Measurements from ENCODE around the gene SASH1.

The SASH1 gene

DNA sequence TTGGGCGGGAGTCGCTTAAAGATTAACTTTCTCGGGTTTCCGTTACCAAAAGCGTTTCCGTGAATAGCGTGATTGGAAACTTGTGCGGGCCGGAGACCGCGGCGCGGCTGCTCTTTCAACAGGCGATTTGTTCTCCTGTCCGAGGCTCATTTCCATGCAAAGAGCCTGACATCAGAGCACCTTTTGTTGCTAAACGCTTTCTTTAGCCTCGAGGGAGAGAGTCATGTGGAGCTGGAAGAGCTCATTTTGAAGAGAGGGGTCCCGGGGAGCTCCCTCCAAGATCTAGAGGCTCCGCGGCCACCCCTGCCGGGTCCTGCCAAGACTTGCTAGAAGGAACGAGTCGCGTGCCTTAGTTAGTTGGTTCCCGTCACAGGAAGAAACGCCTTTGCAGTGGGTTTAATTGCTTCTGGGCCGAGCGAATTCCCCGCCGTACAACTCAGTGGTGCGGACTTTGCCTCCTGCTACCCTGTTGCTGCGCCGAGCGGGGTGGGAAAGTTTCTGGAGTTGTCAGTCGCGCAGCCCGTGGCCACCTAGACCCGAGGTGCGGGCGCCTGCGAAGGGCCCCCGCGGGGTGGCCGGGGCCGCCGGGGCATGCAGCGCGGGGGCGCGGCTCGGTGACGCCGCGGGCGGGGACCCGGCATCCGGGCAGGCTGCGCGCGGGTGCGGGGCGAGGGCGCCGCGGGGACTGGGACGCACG lies at the start of gene SASH1:
Gene SASH1, plus strand, starts transcription at position 489 of the 697 bp plus-strand sequence. CDS start 230 bp downstream, outside the sequence.
- in situ Hi-C loops (cut with MboI; ENCODE audit: low sequenced_read_pairs): no loop called here

GRCh38 chr6:148293181-148293995 lies 49.2 kb upstream of the SASH1 start:
- in situ Hi-C loops (cut with MboI; ENCODE audit: low sequenced_read_pairs): no loop called here

GRCh38 chr6:148294059-148294458 lies 48.6 kb upstream of the SASH1 start:
- in situ Hi-C loops (cut with MboI; ENCODE audit: low sequenced_read_pairs): no loop called here

GRCh38 chr6:148295261-148295887 lies 47.3 kb upstream of the SASH1 start:
- in situ Hi-C loops (cut with MboI; ENCODE audit: low sequenced_read_pairs): no loop called here

DNA sequence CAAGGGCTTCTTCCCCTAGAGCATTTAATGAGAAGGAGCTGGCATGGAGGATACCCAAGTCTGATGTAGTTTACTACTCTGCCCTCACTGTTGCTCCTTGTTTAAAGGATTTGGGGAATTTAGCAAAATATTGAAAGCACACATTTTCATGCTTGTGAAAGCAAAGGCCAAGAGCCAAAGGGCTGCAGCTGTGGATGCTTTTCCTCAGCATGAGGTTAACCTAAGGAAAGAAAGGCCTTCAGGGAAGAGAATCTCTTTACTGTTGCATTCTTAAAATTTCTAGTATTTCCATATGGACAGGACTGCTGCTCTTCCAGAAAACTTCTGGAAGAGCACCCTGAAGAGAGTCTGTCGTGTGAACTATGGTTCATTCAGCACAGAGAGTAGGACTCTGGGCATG lies 45.9 kb upstream of the SASH1 start:
- in situ Hi-C loops (cut with MboI; ENCODE audit: low sequenced_read_pairs): no loop called here

- in situ Hi-C loops (cut with MboI; ENCODE audit: low sequenced_read_pairs): no loop called here
Observed at GRCh38 chr6:148298683-148299082, 44.0 kb upstream of the SASH1 start.

DNA sequence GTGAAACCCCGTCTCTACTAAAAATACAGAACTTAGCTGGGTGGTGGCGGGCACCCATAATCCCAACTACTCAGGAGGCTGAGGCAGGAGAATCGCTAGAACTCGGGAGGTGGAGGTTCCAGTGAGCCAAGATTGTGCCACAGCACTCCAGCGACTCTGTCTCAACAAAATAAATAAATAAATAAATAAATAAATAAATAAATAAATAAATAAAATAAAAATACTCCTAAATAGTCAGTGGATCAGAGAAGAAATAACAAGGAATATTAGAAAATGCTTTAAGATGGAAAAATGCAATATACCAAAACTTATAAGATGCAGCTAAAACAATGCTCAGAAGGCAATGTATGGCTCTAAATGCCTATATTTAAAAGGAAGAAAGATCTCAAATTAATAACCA lies 39.0 kb upstream of the SASH1 start:
- in situ Hi-C loops (cut with MboI; ENCODE audit: low sequenced_read_pairs): no loop called here

GRCh38 chr6:148304976-148305375 lies 37.7 kb upstream of the SASH1 start:
- in situ Hi-C loops (cut with MboI; ENCODE audit: low sequenced_read_pairs): no loop called here

DNA sequence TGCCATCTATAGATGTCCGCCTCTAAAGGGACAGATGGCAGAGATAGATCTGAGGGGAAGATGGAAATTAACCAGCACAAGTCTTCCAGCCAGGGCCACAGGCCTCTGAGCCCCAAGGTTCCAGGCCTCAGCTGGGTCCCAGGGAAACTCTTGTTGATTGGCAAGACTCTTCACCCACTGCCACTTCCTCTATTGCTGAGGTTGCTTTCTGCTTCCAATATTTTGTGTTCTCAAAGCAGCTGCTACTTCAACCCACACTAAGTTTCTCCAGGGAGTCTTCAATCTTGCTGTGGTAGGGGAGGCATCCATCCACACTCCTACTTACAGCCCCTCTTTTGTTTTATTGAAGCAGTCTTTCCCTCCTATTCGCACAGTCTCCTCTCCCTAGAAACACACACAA lies 36.4 kb upstream of the SASH1 start:
- in situ Hi-C loops (cut with MboI; ENCODE audit: low sequenced_read_pairs): no loop called here

- in situ Hi-C loops (cut with MboI; ENCODE audit: low sequenced_read_pairs): no loop called here
Observed at GRCh38 chr6:148307405-148307804, 35.2 kb upstream of the SASH1 start.

DNA sequence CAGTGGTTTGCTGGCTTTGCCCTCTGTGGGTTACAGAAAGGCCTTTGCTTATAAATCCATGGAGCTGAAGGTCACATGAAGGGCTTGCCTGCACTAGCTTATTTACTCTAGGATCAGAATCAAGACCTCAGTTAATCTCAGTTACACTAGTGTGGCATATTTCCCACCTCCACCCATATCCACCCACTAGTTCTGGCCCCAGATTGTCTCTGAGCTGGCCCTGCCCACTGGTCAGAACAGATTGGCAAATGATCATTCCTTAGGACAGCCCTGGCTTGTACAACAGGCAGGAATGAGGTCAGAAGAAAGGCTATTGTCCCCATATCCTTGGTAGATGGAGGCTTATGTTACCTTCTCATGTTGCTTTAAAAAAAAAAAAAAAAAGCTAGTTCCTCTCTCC lies 33.3 kb upstream of the SASH1 start:
- in situ Hi-C loops (cut with MboI; ENCODE audit: low sequenced_read_pairs): no loop called here

GRCh38 chr6:148311966-148312669 lies 30.5 kb upstream of the SASH1 start:
- in situ Hi-C loops (cut with MboI; ENCODE audit: low sequenced_read_pairs): no loop called here

- in situ Hi-C loops (cut with MboI; ENCODE audit: low sequenced_read_pairs): no loop called here
Observed at GRCh38 chr6:148313488-148313887, 29.1 kb upstream of the SASH1 start.

GRCh38 chr6:148316308-148316707 lies 26.3 kb upstream of the SASH1 start:
- in situ Hi-C loops (cut with MboI; ENCODE audit: low sequenced_read_pairs): no loop called here

- in situ Hi-C loops (cut with MboI; ENCODE audit: low sequenced_read_pairs): no loop called here
Observed at GRCh38 chr6:148317051-148317450, 25.6 kb upstream of the SASH1 start.

DNA sequence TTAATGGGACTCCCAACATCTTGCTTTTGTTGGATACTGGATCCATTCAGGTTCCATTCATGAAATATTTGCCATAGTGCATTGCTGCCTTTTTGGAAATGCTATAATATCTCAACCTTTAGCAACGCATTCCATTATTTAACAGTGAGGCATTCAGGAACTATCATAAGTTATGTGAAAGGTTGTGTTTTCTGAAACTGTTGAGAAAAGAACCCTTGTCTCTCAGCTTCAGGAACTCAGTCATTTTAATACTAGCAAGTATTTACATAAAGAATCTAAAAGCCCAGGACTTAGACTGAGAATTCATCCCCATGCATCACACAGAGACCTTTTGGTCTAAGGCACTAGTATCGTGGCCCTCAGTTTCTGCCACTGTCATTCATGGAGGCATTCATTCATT lies 24.9 kb upstream of the SASH1 start:
- in situ Hi-C loops (cut with MboI; ENCODE audit: low sequenced_read_pairs): no loop called here

GRCh38 chr6:148322704-148323103 lies 19.9 kb upstream of the SASH1 start:
- in situ Hi-C loops (cut with MboI; ENCODE audit: low sequenced_read_pairs): no loop called here

DNA sequence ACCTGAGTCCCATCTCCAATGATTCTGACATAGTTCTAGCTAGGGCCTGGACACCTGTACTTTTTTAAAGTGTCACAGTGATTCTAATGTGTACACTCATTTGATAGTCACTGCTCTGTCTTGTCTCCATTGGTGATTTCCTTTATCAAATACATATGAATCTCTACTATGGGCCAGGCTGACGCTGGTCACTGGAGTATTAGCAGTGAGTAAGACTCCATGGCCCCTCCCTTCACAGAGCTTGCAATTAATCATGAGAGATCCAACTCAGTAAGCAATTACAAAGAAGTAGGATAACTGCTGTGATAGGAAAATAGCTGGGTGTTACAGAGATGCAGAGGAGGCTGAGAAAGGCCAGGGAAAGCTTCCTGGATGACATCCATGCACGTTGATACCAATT lies 19.3 kb upstream of the SASH1 start:
- in situ Hi-C loops (cut with MboI; ENCODE audit: low sequenced_read_pairs): no loop called here

- in situ Hi-C loops (cut with MboI; ENCODE audit: low sequenced_read_pairs): no loop called here
Observed at GRCh38 chr6:148324297-148324985, 18.2 kb upstream of the SASH1 start.

DNA sequence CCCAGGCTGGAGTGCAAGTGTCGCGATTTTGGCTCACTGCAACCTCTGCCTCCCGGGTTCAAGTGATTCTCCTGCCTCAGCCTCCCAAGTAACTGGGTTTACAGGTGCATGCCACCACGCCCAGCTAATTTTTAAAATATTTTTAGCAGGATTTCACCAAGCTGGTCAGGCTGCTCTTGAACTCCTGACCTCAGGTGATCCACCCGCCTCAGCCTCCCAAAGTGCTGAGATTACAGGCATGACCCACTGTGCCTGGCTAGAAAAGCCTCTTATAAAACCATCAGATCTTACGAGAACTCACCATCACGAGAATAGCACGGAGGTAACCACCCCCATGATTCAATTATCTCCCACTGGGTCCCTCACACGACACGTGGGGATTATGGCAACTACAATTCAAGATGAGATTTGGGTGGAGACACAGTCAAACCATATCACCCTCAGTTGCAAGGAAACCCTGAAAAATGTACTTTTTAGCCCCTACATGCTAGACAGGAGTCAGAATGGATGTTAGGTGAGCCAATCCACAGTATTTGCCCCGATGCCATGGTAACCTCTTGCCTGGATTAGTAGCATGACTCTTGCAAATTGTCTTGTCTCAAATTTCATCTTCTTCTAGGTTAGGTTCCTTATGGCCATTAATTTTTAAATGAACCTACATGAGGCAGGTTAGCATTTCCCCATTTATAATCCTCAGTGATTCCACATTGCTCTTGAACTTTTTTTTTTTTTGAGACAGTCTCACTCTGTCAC lies 17.1 kb upstream of the SASH1 start:
- in situ Hi-C loops (cut with MboI; ENCODE audit: low sequenced_read_pairs): no loop called here

All from hTERT RPE-1 (cell line).